Measurements from ENCODE around the gene LPIN3.
A peak's percentile ranks its signal among the peaks of the same experiment; 100 is the strongest.

The LPIN3 gene

GRCh38 chr20:41327178-41327577 is 13.4 kb upstream of the LPIN3 start:
- DNase-seq (ENCODE audit: low read depth in 2 of 2), result no peak

- DNase-seq (ENCODE audit: low read depth in 2 of 2), result peak; percentile 42
These were observed 10.9 kb upstream of the LPIN3 start for GRCh38 chr20:41329435-41330342.

- DNase-seq (ENCODE audit: low read depth in 2 of 2), result no peak
These were observed 10.3 kb upstream of the LPIN3 start for GRCh38 chr20:41330343-41330720.

- DNase-seq (ENCODE audit: low read depth in 2 of 2), result no peak
These were observed 9.7 kb upstream of the LPIN3 start for GRCh38 chr20:41330941-41331340.

GRCh38 chr20:41331731-41332130 is 8.9 kb upstream of the LPIN3 start:
- DNase-seq (ENCODE audit: low read depth in 2 of 2), result no peak

GRCh38 chr20:41334036-41334435 is 6.6 kb upstream of the LPIN3 start:
- DNase-seq (ENCODE audit: low read depth in 2 of 2), result no peak

- no peak for DNase-seq (ENCODE audit: low read depth in 2 of 2)
These were observed 5.9 kb upstream of the LPIN3 start for GRCh38 chr20:41334443-41335421.

GRCh38 chr20:41335591-41335990 is 5.0 kb upstream of the LPIN3 start:
- DNase-seq (ENCODE audit: low read depth in 2 of 2), result no peak

GRCh38 chr20:41336711-41337492 is 3.7 kb upstream of the LPIN3 start:
- no peak for DNase-seq (ENCODE audit: low read depth in 2 of 2)

GRCh38 chr20:41339957-41340326 is 679 bp upstream of the LPIN3 start:
- peak; percentile 76 to 85 for DNase-seq (ENCODE audit: low read depth in 2 of 2)

GRCh38 chr20:41342474-41343464 is 2.1 kb downstream of the LPIN3 start:
- DNase-seq (ENCODE audit: low read depth in 2 of 2), result no peak

- DNase-seq (ENCODE audit: low read depth in 2 of 2), result no peak
These were observed 3.9 kb downstream of the LPIN3 start for GRCh38 chr20:41344477-41344876.

GRCh38 chr20:41344938-41345728 is 4.5 kb downstream of the LPIN3 start:
- no peak for DNase-seq (ENCODE audit: low read depth in 2 of 2)

GRCh38 chr20:41345729-41346067 is 5.1 kb downstream of the LPIN3 start:
- DNase-seq (ENCODE audit: low read depth in 2 of 2), result no peak

GRCh38 chr20:41347523-41348429 is 7.2 kb downstream of the LPIN3 start:
- no peak for DNase-seq (ENCODE audit: low read depth in 2 of 2)

GRCh38 chr20:41348430-41349172 is 8.0 kb downstream of the LPIN3 start:
- no peak for DNase-seq (ENCODE audit: low read depth in 2 of 2)

- DNase-seq (ENCODE audit: low read depth in 2 of 2), result no peak
These were observed 8.6 kb downstream of the LPIN3 start for GRCh38 chr20:41349266-41349665.

GRCh38 chr20:41349943-41350342 is 9.3 kb downstream of the LPIN3 start:
- no peak for DNase-seq (ENCODE audit: low read depth in 2 of 2)
